Tibial artery (tissue), 4 donors: ENCODE results near the gene KRTAP5-10.
"Not testable (repeated sequence)": the region's sequence is repeated elsewhere in the genome, so short reads cannot be mapped to it uniquely, and the experiment has no call there.

Experiments used
- DNase-seq, 2 donors: peaks; one replicate each; pipeline ENCODE4 v3.0.0-alpha.2; 2019
- H3K27ac ChIP-seq, 2 donors: fragments of 200-600 bp; sonication (generic) in 1 of 2; 1 replicate in 1 of 2; 2 replicates in 1 of 2; pipeline ENCODE4 v1.5.1; 2018 to 2019; ENCODE audit warnings: mild to moderate bottlenecking in 1 of 2
- H3K27me3 ChIP-seq, 2 donors: fragments of 200-600 bp; sonication (generic) in 1 of 2; one replicate each; pipeline versions ENCODE4 v1.5.1 to v1.6.0; 2016 to 2019
- H3K36me3 ChIP-seq, 3 donors: fragments of 200-600 bp; sonication (generic) in 2 of 3; one replicate each; pipeline ENCODE4 v1.5.1; 2016 to 2019; ENCODE audit warnings: mild to moderate bottlenecking in 2 of 3
- H3K4me1 ChIP-seq, 4 donors: fragments of 200-600 bp; sonication (generic) in 2 of 4; 1 replicate in 3 of 4; 2 replicates in 1 of 4; pipeline ENCODE4 v1.5.1; 2016 to 2019
- H3K4me3 ChIP-seq, 2 donors: fragments of 200-600 bp; sonication (generic) in 1 of 2; 1 replicate in 1 of 2; 2 replicates in 1 of 2; pipeline ENCODE4 v1.5.1; 2018 to 2019; ENCODE audit warnings: mild to moderate bottlenecking in 2 of 2
- H3K9me3 ChIP-seq, 3 donors: fragments of 200-600 bp; sonication (generic) in 1 of 3; one replicate each; pipeline ENCODE4 v1.5.1; 2016 to 2019
- intact Hi-C: fragments of 100-400 bp; cut with DNase I; formaldehyde crosslinking; loops from one replicate; pipeline ENCODE4 v1.15.0; 2023; ENCODE audit warnings: low total_unique reads
- TF ChIP-seq, protein P1 (sequence below), 2 experiments: fragments of 200-600 bp in 1 of 2; fragments of 450-650 bp in 1 of 2; IDR thresholded peaks; one replicate each; pipeline ENCODE4 v1.5.1; 2017 to 2019; ENCODE audit warnings: antibody characterized with exemption in 2 of 2, mild to moderate bottlenecking in 1 of 2, moderate library complexity in 1 of 2

Gene KRTAP5-10

DNA sequence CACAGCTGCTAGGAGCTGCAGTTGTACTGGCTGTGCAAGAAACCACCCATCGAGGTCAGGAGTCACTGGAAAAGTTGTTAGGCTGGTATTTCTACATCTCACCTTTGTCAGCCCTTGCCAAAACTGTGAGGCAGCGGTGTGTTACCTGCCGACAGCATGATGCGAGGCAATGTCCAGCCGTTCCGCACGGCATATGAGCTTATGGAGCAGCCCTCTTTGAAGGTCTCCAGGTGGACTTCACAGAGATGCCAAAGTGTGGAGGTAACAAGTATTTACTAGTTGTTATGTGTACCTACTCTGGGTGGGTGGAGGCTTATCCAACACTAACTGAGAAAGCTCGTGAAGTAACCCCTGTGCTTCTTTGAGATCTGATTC, 24.2 kb downstream of the KRTAP5-10 start:
- H3K27me3 ChIP-seq, intact Hi-C loops, H3K4me3 ChIP-seq, H3K9me3 ChIP-seq, H3K4me1 ChIP-seq, H3K27ac ChIP-seq, H3K36me3 ChIP-seq, DNase-seq: not testable (repeated sequence)

DNA sequence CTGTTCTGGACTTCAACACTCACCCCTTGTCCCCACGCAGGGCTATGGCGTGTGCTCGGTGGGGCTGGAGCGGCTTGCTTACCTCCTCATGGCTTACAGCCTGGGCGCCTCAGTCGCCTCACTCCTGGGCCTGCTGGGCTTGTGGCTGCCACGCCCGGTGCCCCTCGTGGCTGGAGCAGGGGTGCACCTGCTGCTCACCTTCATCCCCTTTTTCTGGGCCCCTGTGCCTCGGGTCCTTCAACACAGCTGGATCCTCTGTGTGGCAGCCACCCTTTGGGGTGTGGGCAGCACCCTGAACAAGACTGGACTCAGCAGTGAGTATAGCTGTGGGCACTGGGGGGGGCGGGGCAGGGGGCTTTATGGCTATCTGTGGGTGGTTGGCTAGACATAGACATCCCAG, 37.9 kb downstream of the KRTAP5-10 start:
- H3K4me3 ChIP-seq, H3K27ac ChIP-seq, H3K9me3 ChIP-seq, intact Hi-C loops, H3K36me3 ChIP-seq, DNase-seq: not testable (repeated sequence)
- Histone ChIP-seq H3K4me1 (peaks cover 0 to 12% (median 4%) of the 10 kb centered on the region in 4 donors), H3K27me3 (peaks cover 0 to 43% of the 10 kb centered on the region in 2 donors)

DNA sequence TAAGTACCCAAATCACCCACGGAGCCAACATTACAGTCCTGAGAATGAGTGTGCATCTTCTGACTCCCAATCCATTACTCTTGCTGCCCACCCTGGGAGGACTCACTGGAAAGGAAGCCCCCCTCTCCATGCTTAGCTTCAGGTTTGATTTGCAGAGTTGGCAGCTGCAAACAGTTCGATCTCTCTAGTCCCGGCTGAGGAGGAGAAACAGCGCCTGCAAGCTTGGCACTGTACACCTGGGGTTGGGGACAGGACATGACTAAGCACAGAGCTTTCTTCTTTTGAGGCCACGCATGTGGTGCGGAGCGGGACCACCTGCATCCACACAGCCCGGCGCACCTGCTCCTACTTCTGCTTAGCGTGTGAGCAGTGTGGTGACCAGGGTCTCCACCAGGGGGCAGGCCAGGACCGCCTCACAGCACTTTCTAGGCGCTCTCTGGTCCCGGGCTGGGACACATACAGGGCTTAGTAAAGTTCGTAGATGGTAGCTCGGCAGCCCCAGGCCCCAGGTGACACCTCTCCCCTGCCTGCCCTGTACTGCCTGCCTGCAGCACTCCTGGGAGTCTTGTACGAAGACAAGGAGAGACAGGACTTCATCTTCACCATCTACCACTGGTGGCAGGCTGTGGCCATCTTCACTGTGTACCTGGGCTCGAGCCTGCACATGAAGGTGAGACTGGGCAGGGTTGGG, 39.6 kb downstream of the KRTAP5-10 start:
- intact Hi-C loops, H3K4me3 ChIP-seq, DNase-seq, H3K9me3 ChIP-seq, H3K27ac ChIP-seq, H3K36me3 ChIP-seq: not testable (repeated sequence)
- H3K4me1 ChIP-seq, result peaks cover 0 to 12% (median 4%) of the 10 kb centered on the region in 4 donors
- TF ChIP-seq, protein P1, sequence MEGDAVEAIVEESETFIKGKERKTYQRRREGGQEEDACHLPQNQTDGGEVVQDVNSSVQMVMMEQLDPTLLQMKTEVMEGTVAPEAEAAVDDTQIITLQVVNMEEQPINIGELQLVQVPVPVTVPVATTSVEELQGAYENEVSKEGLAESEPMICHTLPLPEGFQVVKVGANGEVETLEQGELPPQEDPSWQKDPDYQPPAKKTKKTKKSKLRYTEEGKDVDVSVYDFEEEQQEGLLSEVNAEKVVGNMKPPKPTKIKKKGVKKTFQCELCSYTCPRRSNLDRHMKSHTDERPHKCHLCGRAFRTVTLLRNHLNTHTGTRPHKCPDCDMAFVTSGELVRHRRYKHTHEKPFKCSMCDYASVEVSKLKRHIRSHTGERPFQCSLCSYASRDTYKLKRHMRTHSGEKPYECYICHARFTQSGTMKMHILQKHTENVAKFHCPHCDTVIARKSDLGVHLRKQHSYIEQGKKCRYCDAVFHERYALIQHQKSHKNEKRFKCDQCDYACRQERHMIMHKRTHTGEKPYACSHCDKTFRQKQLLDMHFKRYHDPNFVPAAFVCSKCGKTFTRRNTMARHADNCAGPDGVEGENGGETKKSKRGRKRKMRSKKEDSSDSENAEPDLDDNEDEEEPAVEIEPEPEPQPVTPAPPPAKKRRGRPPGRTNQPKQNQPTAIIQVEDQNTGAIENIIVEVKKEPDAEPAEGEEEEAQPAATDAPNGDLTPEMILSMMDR (IDR thresholded peaks at IDR 0.05), result peak in 1 of 2 experiments; percentile 9
- peaks cover 0 to 57% of the 10 kb centered on the region in 2 donors for H3K27me3 ChIP-seq

DNA sequence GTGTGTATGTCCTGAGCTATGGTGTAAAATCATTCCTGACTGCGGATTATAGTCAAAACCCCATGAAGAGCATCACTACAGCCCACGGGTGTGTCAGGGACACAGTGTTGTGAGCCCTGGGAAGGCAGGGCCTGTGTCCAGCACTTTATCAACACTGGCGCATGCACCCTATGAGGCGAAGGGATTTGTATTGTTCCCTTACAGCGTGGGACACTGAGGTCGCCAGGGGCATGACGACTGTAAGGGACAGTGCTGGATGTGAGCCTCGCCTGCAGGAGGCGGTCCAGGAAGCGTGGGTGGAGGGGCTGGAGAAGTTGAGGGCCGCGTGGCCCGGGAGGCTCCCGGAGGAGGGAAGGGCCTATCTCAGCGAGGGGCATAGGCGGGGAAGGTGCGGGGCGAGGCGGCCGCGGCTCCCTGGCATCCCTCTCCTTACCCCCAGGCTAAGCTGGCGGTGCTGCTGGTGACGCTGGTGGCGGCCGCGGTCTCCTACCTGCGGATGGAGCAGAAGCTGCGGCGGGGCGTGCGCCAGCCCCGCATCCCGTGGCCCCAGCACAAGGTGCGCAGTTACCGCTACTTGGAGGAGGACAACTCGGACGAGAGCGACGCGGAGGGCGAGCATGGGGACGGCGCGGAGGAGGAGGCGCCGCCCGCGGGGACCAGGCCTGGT, 41.6 kb downstream of the KRTAP5-10 start:
- Histone ChIP-seq H3K4me1 (peaks cover 0 to 12% (median 4%) of the 10 kb centered on the region in 4 donors), H3K27me3 (peaks cover 0 to 57% of the 10 kb centered on the region in 2 donors)
- DNase-seq, H3K27ac ChIP-seq, intact Hi-C loops, H3K36me3 ChIP-seq, H3K4me3 ChIP-seq, H3K9me3 ChIP-seq: not testable (repeated sequence)

DNA sequence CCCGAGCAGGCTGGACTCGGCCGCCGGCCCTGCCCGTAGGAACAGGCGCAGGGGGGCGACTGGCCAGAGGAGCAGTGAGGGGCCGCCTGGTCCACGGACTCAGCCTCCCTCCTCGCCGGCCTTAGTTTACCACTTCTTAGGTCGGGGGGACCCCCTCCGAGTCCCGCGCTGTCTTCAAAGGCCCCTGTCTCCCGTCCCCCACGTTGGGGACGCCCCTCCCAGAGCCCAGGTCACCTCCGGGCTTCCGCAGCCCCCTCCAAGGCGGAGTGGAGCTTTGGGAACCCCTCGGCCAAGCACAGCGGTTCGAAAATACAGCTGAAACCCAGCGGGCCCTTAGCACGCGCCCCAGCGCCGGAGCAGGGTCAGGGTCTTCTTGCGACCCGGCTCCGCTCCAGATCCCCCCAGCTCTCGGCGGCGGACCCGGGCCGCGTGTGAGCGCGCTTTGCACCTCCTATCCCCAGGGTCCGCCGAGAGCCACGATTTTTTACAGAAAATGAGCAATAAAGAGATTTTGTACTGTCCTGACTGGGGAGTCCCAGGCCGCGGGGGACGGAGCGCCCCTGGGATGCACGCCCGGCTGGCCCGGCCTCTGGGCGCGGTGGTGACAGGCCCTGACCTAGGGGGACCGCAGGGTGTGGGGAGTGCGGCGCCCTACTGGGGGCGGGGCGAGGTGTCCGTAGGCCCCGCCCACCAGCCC, 42.3 kb downstream of the KRTAP5-10 start:
- Histone ChIP-seq H3K27me3 (peaks cover 0 to 52% of the 10 kb centered on the region in 2 donors), H3K4me1 (peaks cover 0 to 12% (median 4%) of the 10 kb centered on the region in 4 donors)
- H3K4me3 ChIP-seq, H3K27ac ChIP-seq, H3K36me3 ChIP-seq, intact Hi-C loops, DNase-seq, H3K9me3 ChIP-seq: not testable (repeated sequence)

DNA sequence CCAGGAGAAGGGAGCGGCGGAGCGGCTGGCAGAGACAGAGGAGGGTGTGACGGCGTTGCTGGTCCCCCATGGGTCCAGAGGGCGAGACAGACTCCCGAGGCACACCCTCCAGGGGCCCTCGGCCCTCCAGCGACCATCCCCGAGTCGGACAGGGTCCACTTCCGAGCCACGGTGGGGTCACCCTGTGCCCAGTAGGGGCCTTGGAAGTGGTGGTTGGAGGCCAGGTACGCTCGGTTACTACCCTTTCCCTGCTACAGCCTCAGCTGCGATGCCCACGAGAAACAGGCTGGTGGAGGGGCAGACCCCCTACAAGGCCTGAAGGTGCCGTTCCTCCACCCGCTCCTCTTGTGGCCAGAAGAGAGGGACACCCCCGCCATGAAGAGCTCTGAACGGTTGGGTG, 42.9 kb downstream of the KRTAP5-10 start:
- intact Hi-C loops, H3K9me3 ChIP-seq, DNase-seq, H3K4me3 ChIP-seq, H3K27ac ChIP-seq, H3K36me3 ChIP-seq: not testable (repeated sequence)
- peaks cover 0 to 12% (median 4%) of the 10 kb centered on the region in 4 donors for H3K4me1 ChIP-seq
- H3K27me3 ChIP-seq, result peaks cover 0 to 46% of the 10 kb centered on the region in 2 donors

DNA sequence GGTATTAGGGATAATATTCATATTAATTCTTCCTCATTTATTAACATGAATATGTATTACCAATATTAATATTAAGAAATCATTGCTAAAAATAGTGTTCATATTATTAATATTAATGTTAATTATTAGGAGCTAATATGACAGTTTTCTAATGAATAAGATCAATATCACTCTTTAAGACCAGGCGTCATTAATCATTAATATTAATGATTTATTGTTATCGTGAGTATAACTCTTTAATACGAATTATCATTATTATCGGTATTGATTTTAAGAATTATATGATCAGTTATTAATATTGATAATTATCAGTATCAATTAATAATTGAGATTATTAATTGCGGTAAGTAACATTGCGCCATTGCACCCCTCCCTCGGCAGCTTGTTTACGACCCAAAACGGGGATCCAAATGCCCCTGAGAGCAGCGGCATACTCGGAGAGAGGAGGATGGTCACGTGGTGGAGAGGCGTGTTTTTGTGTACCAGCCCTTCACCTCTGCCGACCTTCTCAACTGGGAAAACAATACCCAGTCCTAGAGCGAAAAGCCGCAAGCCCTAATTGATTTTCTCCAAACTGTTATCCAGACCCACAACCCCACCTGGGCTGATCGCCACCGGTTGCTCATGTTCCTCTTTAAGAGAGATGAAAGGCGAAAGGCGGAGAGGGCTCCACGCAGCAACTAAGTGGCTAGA, 46.0 kb downstream of the KRTAP5-10 start:
- intact Hi-C loops, DNase-seq, H3K9me3 ChIP-seq, H3K27ac ChIP-seq, H3K36me3 ChIP-seq, H3K4me3 ChIP-seq: not testable (repeated sequence)
- peaks cover 0 to 33% of the 10 kb centered on the region in 2 donors for H3K27me3 ChIP-seq
- peaks cover 0 to 12% (median 4%) of the 10 kb centered on the region in 4 donors for H3K4me1 ChIP-seq

DNA sequence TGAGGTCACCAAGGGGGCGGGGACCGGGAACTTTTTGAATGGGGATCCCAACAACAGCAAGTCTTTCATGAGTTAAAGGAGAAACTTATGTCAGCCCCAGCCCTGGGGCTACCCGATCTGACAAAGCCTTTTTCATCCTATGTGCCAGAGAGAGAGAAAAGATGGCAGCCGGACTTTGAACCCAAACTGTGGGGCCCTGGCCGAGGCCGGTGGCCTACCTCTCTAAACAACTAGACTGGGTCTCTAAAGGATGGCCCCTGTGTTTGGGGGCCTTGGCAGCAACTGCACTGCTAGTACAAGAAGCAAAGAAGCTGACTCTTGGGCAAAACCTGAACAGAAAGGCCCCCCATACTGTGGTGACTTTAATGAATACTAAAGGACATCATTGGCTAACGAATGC, 48.6 kb downstream of the KRTAP5-10 start:
- H3K27me3 ChIP-seq, result peaks cover 0 to 18% of the 10 kb centered on the region in 2 donors
- H3K27ac ChIP-seq, H3K36me3 ChIP-seq, H3K4me3 ChIP-seq, H3K9me3 ChIP-seq, intact Hi-C loops, DNase-seq, H3K4me1 ChIP-seq: not testable (repeated sequence)

DNA sequence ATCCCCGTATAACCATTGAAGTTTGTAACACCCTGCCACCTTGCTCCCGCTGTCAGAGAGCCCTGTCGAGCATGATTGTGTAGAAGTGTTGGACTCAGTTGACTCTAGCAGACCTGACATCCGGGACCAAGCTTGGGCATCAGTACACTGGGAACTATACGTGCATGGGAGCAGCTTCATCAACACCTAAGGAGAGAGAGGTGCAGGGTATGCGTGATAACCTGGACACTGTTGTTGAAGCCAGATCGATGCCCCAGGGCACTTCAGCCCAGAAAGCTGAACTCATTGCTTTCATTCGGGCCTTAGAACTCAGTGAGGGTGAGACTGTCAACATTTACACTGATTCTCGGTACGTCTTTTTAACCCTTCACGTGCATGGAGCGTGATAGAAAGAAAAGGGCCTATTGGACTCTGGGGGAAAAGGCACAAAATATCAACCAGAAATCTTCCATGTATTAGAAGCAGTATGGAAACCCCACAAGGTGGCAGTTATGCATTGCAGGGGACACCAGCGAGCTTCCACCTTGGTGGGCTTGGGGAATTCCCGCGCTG, 49.1 kb downstream of the KRTAP5-10 start:
- intact Hi-C loops, result not testable (repeated sequence)

DNA sequence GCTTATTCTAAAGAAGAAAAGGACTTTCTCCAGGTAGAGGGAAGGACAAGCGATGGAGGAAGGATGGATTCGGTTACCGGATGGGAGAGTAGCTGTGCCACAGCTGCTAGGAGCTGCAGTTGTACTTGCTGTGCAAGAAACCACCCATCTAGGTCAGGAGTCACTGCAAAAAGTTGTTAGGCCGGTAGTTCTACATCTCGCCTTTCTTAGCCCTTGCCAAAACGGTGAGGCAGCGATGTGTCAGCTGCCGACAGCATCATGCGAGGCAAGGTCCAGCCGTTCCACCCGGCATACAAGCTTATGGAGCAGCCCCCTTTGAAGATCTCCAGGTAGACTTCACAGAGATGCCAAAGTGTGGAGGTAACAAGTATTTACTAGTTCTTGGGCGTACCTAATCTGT, 49.6 kb downstream of the KRTAP5-10 start:
- H3K4me3 ChIP-seq, intact Hi-C loops, H3K36me3 ChIP-seq, DNase-seq, H3K9me3 ChIP-seq, H3K4me1 ChIP-seq, H3K27ac ChIP-seq: not testable (repeated sequence)
- peaks cover 0 to 11% of the 10 kb centered on the region in 2 donors for H3K27me3 ChIP-seq

More for the DNA sequence above, 49.1 kb downstream of the KRTAP5-10 start:
- peaks cover 0 to 13% of the 10 kb centered on the region in 2 donors for H3K27me3 ChIP-seq
- not testable (repeated sequence) for H3K27ac ChIP-seq, H3K9me3 ChIP-seq, DNase-seq, H3K36me3 ChIP-seq, H3K4me3 ChIP-seq, H3K4me1 ChIP-seq
